Activated gamma-delta T cell treated with Interleukin-2 at 50 U/mL for 16 hours (primary cell): ENCODE data around the gene ZNF780B.
"Not testable (repeated sequence)": the region's sequence is repeated elsewhere in the genome, so short reads cannot be mapped to it uniquely, and the experiment has no call there.

Experiments
- DNase-seq: peaks from one replicate; pipeline ENCODE4 v3.0.0-alpha.2; 2020

Gene ZNF780B

DNA sequence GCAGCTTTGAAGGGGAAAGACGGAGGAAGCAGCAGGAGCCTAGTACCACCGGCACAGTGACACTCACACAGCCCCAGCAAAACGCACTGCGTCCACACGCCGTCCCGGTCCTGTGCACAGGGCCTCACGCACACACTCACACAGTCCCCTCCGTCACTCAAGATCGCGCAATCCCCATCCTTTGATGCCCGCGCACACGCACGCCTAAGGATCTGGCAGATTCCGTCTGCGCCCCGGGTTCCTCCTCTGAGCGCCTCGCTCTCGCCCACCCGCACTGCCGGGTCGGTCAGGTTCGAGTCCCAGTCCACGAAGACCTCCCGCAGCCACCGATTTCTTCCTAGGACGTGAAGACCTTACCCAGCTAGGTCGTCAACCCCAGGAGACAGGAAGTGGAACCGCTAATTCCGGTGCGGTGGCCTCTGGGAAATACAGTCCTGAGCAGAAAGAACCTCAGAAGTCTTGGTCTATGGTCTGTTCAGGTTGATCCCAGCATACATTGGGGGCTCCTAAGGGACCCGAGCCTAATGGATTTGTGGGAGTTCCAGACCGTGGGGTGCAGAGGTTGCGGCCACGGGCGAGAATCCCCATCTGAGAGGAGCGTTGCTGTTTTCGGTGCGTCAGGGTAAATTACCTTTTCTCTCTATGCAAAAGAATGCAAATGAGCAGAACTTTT is at the start of gene ZNF780B:
Gene ZNF780B, minus strand, starts transcription at position 400 of the 673 bp plus-strand sequence. CDS start 5,899 bp downstream, outside the sequence.
- peak; percentile 65 for DNase-seq

DNA sequence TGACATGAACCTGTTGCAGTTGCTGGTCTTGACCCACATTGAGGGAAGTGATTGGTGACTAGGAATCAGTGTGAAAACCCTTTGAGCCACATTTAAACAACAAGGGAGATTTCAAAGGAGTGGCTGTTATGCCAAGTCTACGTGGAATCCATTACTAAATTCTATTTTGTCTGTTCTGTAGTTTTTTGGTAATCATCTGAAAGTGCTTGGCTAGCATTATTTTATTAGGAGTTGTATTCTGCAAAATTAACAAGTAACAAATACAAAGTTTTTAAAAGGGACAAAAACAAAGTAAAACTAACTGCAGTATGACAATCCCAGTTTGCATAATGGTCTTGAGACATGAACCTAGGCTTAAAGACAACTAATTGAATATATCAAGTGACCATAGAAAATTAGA is 48.7 kb upstream of the ZNF780B start:
- no peak for DNase-seq

DNA sequence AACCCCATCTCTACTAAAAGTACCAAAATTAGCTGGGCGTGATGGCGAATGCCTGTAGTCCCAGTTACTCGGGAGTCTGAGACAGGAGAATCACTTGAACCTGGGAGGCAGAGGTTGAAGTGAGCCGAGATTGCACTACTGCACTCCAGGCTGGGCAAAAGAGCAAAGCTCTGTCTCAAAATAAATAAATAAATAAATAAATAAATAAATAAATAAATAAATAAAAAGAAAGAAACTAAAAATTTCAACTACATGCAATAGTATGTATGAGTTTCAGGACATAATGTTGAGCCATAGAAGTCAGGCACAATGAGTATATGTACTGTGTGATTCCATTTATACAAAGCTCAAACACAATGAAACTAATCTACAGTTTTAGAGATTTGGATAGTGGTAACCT is 47.6 kb upstream of the ZNF780B start:
- DNase-seq = no peak

DNA sequence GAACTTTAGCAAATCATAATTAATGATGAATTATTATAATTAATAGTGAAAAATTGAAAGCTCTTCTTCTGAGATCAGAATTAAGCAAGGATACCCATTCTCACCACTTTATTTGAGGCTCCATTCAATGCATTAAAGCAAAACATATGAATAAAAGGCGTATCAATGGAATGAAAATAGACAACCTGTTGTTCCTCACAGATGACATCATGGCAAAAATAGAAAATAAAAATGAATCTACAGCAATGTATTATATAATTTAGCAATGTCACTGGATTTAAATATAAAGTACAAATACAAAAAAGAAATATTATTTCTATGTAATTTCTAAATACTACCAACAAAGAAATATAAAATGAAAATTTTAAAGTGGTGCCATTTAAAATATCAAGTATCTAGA is 45.8 kb upstream of the ZNF780B start:
- no peak for DNase-seq

DNA sequence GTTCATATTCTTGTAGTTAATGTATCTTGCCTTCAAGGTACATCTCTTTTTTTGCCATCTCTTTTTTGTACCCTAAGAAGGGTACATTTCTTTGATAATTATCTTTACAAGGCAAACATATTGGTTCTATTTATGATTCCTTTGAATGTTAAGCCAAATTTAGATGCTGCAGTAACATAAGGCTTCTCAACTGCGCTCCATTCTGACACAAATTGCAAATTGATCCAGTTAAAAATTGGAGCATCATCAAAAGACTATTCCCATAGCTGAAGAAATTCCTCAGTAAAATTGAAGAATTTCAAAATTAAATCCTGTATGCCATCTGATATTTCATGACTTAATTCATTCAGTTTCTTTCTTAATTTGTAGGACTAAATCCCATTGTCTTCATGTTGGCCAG is 37.4 kb upstream of the ZNF780B start:
- DNase-seq = no peak

DNA sequence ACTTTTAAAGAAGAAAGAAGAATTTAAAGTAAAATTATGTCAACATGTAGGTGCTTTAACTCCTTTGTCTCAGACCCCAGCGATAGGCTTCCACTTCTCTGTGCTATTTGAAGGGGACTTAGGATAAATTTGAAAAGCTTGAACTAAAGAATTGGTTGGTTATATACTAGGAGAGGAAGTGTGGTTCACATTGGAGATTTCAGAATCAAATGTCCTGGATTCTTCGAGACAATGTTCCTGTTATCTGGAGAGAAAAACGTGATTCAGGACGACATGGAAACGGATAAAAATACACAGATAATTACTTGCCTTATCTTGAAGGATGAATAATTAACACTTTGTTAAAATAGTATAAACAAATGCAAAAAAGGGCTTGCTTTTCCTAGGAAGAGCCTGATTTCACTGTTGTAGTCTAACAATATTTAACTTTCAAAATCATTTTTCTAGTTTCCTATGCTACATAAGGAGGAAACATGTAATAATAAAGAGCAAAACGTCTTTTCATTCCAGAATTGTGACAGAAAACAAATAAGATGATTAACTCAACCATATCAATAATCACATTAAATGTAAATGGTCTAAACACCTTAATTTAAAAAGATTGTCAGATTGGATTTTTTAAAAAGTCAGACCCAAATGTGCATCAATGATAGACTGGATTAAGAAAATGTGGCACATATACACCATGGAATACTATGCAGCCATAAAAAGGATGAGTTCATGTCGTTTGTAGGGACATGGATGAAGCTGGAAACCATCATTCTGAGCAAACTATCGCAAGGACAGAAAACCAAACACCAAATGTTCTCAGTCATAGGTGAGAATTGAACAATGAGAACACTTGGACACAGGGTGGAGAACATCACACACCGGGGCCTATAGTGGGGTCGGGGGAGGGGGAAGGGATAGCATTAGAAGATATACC is 35.4 kb upstream of the ZNF780B start:
- no peak for DNase-seq

DNA sequence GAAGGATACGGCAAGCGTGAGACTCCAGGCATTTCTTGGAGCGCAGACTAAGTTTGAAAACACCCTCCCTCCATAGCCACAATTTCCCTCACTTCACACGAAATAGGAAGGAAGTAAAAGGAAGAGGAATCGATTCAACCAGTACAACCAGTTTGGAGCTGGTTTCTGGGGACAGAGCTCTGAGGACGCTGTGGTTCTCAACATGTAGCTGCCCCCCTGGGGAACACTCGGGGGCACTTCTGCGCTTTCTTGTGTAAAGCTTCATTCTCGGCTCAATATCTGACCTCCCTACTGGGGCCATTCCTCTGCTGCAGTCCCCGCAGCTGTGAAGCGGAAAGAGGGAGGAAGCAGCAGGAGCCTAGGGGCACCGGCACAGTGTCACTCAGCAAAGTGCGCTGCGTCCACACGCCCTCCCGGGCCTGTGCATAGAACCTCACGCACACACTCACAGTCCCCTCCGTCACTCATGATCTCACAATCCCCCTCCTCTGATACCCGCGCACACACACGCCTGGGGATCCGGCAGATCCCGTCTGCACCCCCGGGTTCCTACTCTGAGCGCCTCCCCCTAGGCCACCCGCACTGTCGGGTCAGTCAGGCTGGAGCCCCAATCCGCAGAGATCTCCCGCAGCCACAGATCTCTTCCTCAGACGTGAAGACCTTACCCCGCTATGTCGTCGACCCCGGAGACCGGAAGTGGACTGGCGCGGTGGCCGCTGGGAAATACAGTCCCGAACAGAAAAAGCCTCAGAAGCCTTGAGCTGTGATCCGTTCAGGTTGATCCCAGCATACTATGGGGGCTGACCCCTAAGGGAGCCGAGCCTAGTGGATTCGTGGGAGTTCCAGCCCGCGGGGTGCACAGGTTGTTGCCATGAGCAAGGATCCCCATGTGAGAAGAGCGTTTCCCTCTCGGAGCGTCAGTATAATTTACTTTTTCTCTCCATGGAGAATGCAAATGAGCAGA is 34.5 kb upstream of the ZNF780B start, which contains the start of gene ZNF780A:
Gene ZNF780A, minus strand, starts transcription at position 703 of the 964 bp plus-strand sequence. CDS start 6,190 bp downstream, outside the sequence.
- peak; percentile 73 for DNase-seq

DNA sequence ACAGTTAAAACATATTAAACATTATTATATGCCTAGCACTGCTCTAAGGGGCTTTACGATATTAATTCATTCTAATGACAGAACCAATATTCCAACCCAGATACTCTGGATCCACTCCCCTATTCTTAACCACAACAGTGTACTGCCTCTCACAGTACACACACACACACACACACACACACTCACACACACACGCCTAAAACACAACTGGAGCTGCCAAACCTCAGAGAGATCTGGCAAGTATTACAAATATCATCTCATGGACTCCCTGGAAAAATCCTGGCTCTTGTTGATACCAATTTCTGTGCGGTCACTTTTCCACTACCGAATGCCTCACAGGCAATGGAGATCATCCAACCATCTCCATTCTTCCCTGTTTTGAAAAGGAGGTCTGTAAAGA is 33.4 kb upstream of the ZNF780B start:
- DNase-seq = no peak

DNA sequence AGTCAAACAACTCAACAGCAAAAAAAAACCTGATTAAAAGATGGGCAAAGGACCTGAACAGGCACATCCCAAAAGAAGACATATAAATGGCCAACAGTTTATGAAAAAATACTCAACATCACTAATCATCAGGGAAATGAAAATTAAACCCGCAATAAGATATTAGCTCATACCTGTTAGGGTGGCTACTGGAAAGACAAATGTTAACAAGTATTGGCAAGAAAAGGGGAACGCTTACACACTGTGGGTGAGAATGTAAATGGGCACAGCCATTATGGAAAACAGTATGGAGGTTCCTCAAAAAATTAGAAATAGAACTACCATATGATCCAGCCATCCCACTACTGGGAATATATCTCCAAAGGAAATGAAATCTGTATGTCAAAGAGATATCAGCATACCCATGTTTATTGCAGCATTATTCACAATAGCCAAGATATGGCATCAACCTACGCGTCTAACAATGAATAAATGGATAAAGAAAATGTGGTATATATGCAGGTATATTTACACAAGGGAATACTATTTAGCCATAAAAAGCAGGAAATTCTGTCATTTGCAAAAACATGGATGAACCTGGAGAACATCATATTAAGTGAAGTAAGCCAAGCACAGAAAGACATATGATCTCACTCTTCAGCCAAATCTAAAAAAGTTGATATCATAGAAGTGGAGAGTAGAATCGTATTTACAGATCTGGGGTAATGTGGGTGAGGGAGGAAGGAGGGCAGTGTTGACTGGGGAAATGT is 32.4 kb upstream of the ZNF780B start:
- DNase-seq = no peak

DNA sequence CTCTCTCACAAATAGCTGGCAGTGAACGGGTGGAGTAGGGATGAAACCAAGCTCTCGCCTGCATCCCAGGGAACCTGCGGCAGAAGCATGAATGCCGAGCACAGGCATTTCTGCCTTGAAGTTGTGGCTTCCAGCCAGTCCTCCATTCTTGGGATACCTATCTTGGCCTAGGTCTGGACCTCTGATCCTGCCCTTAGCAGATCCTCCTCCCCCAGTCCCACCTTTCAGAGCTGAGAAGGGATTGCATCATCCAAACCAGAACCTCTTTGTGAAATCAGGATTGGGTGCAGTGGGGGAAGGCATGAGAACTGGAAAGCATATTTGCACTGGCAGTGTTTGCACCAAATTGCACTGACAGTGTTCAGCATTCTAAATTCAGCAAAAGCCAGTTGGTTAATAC is 28.9 kb upstream of the ZNF780B start:
- DNase-seq = no peak

DNA sequence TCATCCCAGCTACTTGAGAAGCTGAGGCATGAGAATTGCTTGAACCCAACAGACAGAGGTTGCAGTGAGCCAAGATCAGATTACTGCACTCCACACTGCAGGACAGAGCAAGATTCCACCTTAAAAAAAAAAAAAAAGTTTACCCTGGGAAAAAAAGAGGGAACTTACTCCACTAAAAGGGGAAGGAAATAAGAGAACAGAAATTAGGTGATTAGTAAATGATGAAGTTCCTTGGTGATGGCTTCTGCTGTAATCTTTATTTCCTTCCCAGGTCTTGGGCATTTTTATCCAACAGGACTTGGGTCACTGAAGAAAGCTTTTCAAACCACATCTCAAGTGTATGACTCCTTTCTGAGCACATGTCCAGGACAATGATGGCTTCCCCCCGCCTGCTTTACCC is 25.4 kb upstream of the ZNF780B start:
- no peak for DNase-seq

DNA sequence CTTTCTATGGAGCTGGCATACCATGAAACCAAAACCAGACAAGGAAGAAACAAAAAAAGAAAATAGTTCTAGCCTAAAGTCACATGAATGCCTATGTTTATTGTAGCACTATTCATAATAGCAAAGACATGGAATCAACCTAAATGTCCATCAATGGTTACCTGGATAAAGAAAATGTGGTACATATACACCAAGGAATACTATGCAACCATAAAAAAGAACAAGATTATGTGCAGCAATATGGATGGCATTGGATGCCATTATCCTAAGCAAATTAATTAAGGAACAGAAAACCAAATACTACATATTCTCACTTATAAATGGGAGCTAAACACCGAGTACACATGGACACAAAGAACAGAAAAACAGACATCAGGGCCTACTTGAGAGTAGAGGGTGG is 24.3 kb upstream of the ZNF780B start:
- DNase-seq = no peak

DNA sequence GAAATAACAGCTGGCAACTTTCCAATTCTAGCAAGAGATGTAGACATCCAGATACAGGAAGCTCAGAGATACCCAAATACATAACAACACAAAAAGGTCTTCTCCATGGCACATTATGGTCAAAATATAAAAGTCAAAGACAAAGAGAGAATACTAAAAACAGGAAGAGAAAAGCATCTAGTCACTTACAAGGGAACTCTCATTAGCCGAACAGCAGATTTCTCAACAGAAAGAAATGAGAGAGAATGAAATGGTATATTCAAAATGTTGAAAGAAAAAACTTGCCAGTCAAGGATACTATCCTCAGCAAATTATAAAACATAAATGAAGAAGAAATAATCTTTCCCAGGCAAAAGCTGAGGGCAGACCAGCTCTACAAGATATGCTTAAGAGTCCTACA is 22.3 kb upstream of the ZNF780B start:
- DNase-seq = no peak

DNA sequence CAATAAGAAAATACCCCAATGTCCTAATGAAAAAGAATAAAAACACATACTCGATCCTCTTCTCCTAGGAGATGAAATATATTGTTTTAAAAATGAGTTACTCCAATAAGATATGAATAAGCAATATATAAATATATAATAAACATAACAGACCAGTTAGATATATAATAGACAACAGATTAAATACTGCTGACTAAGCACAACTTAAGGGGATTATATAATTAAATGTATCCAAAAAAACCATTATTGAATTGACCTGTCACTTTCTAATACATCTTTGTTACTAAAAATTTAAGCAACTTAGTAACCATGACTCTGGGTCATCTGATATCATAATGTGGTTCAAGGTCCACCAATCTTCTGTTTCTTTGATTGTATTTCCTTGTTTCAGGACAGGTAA is 14.0 kb upstream of the ZNF780B start:
- no peak for DNase-seq

DNA sequence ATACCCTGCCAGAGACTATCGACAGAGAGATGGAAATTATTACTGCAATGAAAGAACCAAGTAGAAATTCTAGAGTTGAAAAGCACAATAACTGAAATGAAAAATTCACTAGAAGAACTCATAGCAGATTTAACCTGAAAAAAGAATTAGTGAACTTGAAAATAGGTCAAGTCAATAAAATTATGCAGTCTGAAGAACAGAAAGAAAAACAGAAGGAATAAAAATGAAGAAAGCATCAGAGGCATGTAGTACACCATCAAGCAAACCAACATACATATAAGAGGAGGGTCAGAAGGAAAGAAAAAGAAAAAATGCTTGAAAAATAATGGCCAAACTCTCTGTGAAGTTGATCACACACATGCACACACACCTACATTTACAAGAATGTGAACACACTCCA is 3.6 kb upstream of the ZNF780B start:
- no peak for DNase-seq

DNA sequence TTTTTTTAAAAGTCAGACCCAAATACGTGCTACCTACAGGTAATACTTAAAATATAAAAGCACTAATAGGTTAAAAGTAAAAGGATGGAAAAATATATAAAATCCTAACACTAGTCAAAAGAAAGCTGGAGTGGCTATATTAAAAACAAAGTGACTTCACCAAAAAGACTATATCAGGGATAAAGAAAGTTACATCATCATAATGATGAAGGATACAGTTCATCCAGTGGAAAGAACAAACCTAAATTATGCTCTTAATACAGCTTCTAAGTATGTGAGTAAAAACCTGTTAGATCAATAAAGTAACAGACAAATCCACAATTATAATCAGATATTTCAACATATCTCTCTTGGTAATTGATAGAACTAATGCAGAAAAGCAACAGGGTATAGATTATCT is 1.1 kb upstream of the ZNF780B start:
- DNase-seq = no peak

DNA sequence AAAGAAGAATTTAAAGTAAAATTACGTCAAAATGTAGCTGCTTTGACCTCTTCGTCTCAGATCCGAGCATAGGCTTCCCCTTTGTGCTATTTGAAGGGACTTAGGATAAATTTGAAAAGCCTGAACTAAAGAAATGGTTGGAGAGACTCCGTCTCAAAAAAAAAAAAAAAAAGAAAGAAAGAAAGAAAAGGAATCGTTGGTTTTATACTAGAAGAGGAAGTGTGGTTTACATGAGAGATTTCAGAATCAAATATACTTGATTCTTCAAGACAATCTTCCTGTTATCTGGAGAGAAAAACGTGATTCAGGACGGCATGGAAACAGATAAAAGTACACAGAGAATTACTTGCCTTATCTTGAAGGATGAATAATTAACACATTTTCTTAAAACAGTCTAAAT is 474 bp upstream of the ZNF780B start:
- no peak for DNase-seq

DNA sequence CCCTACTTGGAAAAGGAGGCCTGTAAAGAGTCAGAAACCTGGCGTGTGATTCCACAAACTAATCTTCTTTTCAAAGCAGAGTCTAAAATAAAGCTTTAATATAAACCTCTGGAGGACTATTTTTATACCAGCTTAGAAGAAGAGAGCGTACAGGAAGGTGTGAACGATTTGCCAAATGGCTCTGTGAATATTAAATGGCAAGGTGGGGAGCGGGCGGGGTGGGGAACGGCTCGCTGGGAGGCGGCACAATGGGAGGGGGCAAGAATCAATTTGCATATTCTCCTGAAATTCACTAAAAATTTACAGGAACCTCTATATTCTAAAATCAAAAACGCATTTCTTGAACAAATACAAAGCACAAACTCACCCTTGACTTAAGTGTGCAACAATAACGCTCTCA is 982 bp downstream of the ZNF780B start:
- no peak for DNase-seq

DNA sequence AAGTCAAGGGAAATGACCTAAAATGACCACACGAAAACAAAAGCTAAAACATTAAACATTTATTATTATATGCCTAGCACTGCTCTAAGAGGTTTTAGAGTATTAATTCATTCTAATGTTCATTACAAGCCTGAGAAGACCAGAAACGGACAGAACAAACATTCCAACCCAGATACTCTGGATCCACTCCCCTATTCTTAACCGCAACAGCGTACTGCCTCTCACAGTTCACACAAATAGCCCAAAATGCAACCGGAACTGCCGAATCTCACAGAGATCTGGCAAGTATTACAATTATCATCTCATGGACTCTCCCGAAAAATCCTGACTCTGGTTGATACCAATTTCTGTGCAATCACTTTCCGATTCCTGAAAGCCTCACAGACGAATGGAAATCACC is 1.4 kb downstream of the ZNF780B start:
- DNase-seq = no peak

DNA sequence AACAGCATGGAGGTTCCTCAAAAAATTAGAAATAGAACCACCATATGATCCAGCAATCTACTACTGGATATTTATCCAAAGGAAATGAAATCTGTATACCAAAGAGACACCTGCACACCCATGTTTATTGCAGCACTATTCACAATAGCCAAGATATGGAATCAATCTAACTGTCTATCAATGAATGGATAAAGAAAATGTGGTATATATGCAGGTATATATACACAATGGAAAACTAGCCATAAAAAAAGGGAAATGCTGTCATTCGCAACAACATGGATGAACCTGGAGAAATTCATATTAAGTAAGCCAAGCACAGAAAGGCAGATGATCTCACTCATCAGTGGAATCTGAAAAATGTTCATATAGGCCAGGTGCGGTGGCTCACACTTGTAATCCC is 2.5 kb downstream of the ZNF780B start:
- DNase-seq = no peak

DNA sequence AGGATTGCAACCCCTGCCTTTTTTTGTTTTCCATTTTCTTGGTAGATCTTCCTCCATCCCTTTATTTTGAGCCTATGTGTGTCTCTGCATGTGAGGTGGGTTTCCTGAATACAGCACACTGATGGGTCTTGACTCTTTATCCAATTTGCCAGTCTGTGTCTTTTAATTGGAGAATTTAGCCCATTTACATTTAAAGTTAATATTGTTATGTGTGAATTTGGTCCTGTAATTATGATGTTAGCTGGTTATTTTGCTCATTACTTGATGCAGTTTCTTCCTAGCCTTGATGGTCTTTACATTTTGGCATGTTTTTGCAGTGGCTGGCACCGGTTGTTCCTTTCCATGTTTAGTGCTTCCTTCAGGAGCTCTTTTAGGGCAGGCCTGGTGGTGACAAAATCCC is 14.3 kb downstream of the ZNF780B start:
- not testable (repeated sequence) for DNase-seq

DNA sequence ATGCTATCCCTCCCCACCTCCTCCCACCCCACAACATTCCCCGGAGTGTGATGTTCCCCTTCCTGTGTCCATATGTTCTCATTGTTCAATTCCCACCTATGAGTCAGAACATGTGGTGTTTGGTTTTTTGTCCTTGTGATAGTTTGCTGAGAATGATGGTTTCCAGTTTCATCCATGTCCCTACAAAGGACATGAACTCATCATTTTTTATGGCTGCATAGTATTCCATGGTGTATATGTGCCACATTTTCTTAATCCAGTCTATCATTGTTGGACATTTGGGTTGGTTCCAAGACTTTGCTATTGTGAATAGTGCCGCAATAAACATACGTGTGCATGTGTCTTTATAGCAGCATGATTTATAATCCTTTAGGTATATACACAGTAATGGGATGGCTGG is 18.0 kb downstream of the ZNF780B start:
- DNase-seq = not testable (repeated sequence)
